Measurements from ENCODE around the gene MMP17. TPM values are rescaled to one million over a fixed set of nuclear protein-coding genes. Genes with fewer than 3 reads are reported as not detected.

Gene MMP17
- 3.7 and 9.3 TPM in 2 replicates for total RNA-seq

GRCh38 chr12:131827961-131828534 lies at the start of gene MMP17:
MMP17 (plus strand) TSS chr12:131828393; CDS start chr12:131828495, 102 bp downstream.

GRCh38 chr12:131894313-131894860 lies 66.2 kb downstream of the MMP17 start, which contains the start of gene ULK1:
ULK1 (plus strand) TSS chr12:131894622; CDS start chr12:131895002, 380 bp downstream.

Other genes starting within 250 kb of the MMP17 start
- 18.4 and 22.1 TPM in 2 replicates for gene SFSWAP, start 117.3 kb upstream of the MMP17 start, total RNA-seq
- 2.3 and 5.2 TPM in 2 replicates for gene ULK1, start 66.2 kb downstream of the MMP17 start, total RNA-seq
- 15.1 and 28.4 TPM in 2 replicates for gene PUS1, start 100.9 kb downstream of the MMP17 start, total RNA-seq
- gene EP400, start 121.5 kb downstream of the MMP17 start, total RNA-seq = 8.2 and 10.8 TPM in 2 replicates